ENCODE results near the gene LCP2. TPM values are rescaled to one million over a fixed set of nuclear protein-coding genes. Genes with fewer than 3 reads are reported as not detected.
A peak's percentile ranks its signal among the peaks of the same experiment; 100 is the strongest.

Gene LCP2
- total RNA-seq, 1 donor from 2014 or later: not detected

GRCh38 chr5:170280011-170280493 is 17.5 kb downstream of the LCP2 start:
- H3K9me3 Mint-ChIP-seq (ENCODE audit: low read depth): peaks cover 15% of the 10 kb centered on the region
- TF ChIP-seq CTCF (IDR thresholded peaks at IDR 0.05): no peak
- peaks cover 43% of the 10 kb centered on the region for H3K27me3 Mint-ChIP-seq (ENCODE audit: low read depth)
- no peak overlapping the region for H3K4me3 Mint-ChIP-seq (ENCODE audit: unreplicated experiment)
- DNase-seq (ENCODE audit: low spot score): no peak
- peak overlapping the region; percentile 34 for H3K27ac Mint-ChIP-seq (ENCODE audit: unreplicated experiment)
- H3K36me3 Mint-ChIP-seq (ENCODE audit: low read depth): peaks cover 6% of the 10 kb centered on the region
- H3K4me1 Mint-ChIP-seq (ENCODE audit: low read depth): peaks cover 10% of the 10 kb centered on the region

- no peak for TF ChIP-seq CTCF (IDR thresholded peaks at IDR 0.05)
- DNase-seq (ENCODE audit: low spot score): no peak
- Mint-ChIP-seq H3K36me3 (ENCODE audit: low read depth) (peaks cover 4% of the 10 kb centered on the region), H3K4me1 (ENCODE audit: low read depth) (peaks cover 10% of the 10 kb centered on the region), H3K4me3 (ENCODE audit: unreplicated experiment) (no peak overlapping the region), H3K9me3 (ENCODE audit: low read depth) (peaks cover 12% of the 10 kb centered on the region), H3K27ac (ENCODE audit: unreplicated experiment) (peak overlapping the region; percentile 24), H3K27me3 (ENCODE audit: low read depth) (peaks cover 42% of the 10 kb centered on the region)
These were observed 18.1 kb downstream of the LCP2 start for GRCh38 chr5:170279459-170279817.

GRCh38 chr5:170278611-170279458 is 18.7 kb downstream of the LCP2 start:
- Mint-ChIP-seq H3K36me3 (ENCODE audit: low read depth) (peaks cover 3% of the 10 kb centered on the region), H3K27ac (ENCODE audit: unreplicated experiment) (no peak overlapping the region), H3K4me1 (ENCODE audit: low read depth) (peaks cover 10% of the 10 kb centered on the region), H3K9me3 (ENCODE audit: low read depth) (peaks cover 8% of the 10 kb centered on the region), H3K4me3 (ENCODE audit: unreplicated experiment) (no peak overlapping the region), H3K27me3 (ENCODE audit: low read depth) (peaks cover 46% of the 10 kb centered on the region)
- TF ChIP-seq CTCF (IDR thresholded peaks at IDR 0.05): no peak
- DNase-seq (ENCODE audit: low spot score): no peak

GRCh38 chr5:170277867-170278281 is 19.7 kb downstream of the LCP2 start:
- Mint-ChIP-seq H3K4me3 (ENCODE audit: unreplicated experiment) (no peak overlapping the region), H3K27me3 (ENCODE audit: low read depth) (peaks cover 38% of the 10 kb centered on the region), H3K36me3 (ENCODE audit: low read depth) (no peaks in the 10 kb centered on the region), H3K27ac (ENCODE audit: unreplicated experiment) (no peak overlapping the region), H3K4me1 (ENCODE audit: low read depth) (peaks cover 10% of the 10 kb centered on the region), H3K9me3 (ENCODE audit: low read depth) (no peaks in the 10 kb centered on the region)
- DNase-seq (ENCODE audit: low spot score): no peak
- TF ChIP-seq CTCF (IDR thresholded peaks at IDR 0.05): no peak

- Mint-ChIP-seq H3K27me3 (ENCODE audit: low read depth) (peaks cover 35% of the 10 kb centered on the region), H3K4me1 (ENCODE audit: low read depth) (peaks cover 10% of the 10 kb centered on the region), H3K36me3 (ENCODE audit: low read depth) (no peaks in the 10 kb centered on the region), H3K4me3 (ENCODE audit: unreplicated experiment) (no peak overlapping the region), H3K27ac (ENCODE audit: unreplicated experiment) (no peak overlapping the region), H3K9me3 (ENCODE audit: low read depth) (no peaks in the 10 kb centered on the region)
- DNase-seq (ENCODE audit: low spot score): no peak
- no peak for TF ChIP-seq CTCF (IDR thresholded peaks at IDR 0.05)
These were observed 21.4 kb downstream of the LCP2 start for GRCh38 chr5:170276140-170276539.
